A549 (cell line): ENCODE results near the gene MAGI2.

Experiments used
- CTCF ChIP-seq: fragments of >200 bp; sonication (Bioruptor Twin); formaldehyde crosslinking; IDR thresholded peaks from 3 replicates; pipeline ENCODE4 v1.5.1; 2016
- EP300 ChIP-seq, 2 experiments: fragments of >200 bp; sonication (Bioruptor Twin); formaldehyde crosslinking; IDR thresholded peaks; 2 replicates in 1 of 2; 3 replicates in 1 of 2; pipeline ENCODE4 v1.6.1; 2016 to 2017
- FOXS1 ChIP-seq: fragments of 250-450 bp; sonication (Bioruptor Pico); IDR thresholded peaks from 2 replicates; pipeline ENCODE4 v1.5.0; 2020; ENCODE audit warnings: mild to moderate bottlenecking, moderate library complexity
- HDAC2 ChIP-seq: fragments of 200-600 bp; sonication (generic); IDR thresholded peaks from 2 replicates; pipeline ENCODE4 v1.6.1; 2016
- JUN ChIP-seq, 2 experiments: fragments of >200 bp; sonication (Bioruptor Twin); formaldehyde crosslinking; IDR thresholded peaks; 2 replicates in 1 of 2; 3 replicates in 1 of 2; pipeline ENCODE4 v1.6.1; 2016 to 2017
- PBX3 ChIP-seq: IDR thresholded peaks from 2 replicates; pipeline ENCODE4 v1.6.1; 2012
- POLR2A ChIP-seq: IDR thresholded peaks from 2 replicates; pipeline ENCODE4 v1.6.1; 2012; ENCODE audit warnings: mild to moderate bottlenecking, low read length
- SMC3 ChIP-seq: fragments of >200 bp; sonication (Bioruptor Twin); formaldehyde crosslinking; IDR thresholded peaks from 3 replicates; pipeline ENCODE4 v1.6.1; 2018; ENCODE audit warnings: inconsistent platforms

GRCh38 chr7:78742694-78743093 lies 710.8 kb downstream of the MAGI2 start:
- no peak for TF ChIP-seq POLR2A
- no peak for TF ChIP-seq HDAC2
- TF ChIP-seq CTCF: no peak
- TF ChIP-seq JUN (IDR thresholded peaks at IDR 0.05): no peak
- TF ChIP-seq FOXS1: no peak
- TF ChIP-seq EP300 (IDR thresholded peaks at IDR 0.05): no peak
- TF ChIP-seq PBX3: no peak
- no peak for TF ChIP-seq SMC3
